PC-9 (cell line): ENCODE measurements around the gene CHRD. TPM values are rescaled to one million over a fixed set of nuclear protein-coding genes. Genes with fewer than 3 reads are reported as not detected.

Source experiments
- BruUV-seq: library from RNA; stranded (reverse); fragments of 400-500 nt; replicated peaks from 2 replicates; lab custom pipeline; 2021; lab: Mats Ljungman, UMichigan
- CTCF ChIA-PET: fragments of 300-600 bp; sonication (Branson Sonifier 250); formaldehyde crosslinking; loops from one replicate; lab custom pipeline; 2022; ENCODE audit warnings: antibody characterized with exemption; lab: Charles Lee
- POLR2A ChIA-PET: fragments of 300-600 bp; sonication (Branson Sonifier 250); formaldehyde crosslinking; loops from one replicate; lab custom pipeline; 2022; ENCODE audit warnings: antibody characterized with exemption; ENCODE audit not compliant: unreplicated experiment; lab: Charles Lee
- DNase-seq, 2 experiments: peaks; one replicate each; pipeline versions ENCODE4 v3.0.0 to v3.0.0-alpha.2; 2015 to 2022; ENCODE audit warnings: mixed read lengths in 1 of 2
- H2AFZ ChIP-seq: fragments of 200-600 bp; sonication (generic); 2 replicates; pipeline ENCODE4 v1.8.1; 2017; ENCODE audit warnings: antibody characterized with exemption
- H3F3A ChIP-seq: fragments of 200-600 bp; sonication (generic); 2 replicates; pipeline ENCODE4 v1.8.1; 2017; ENCODE audit warnings: antibody characterized with exemption, mild to moderate bottlenecking, low read depth; ENCODE audit not compliant: insufficient read depth
- H3K27ac ChIP-seq: fragments of 200-600 bp; sonication (generic); 2 replicates; pipeline ENCODE4 v1.6.1; 2016; ENCODE audit warnings: mixed run types
- H3K27me3 ChIP-seq: fragments of 200-600 bp; sonication (generic); 2 replicates; pipeline ENCODE4 v1.6.1; 2016; ENCODE audit warnings: low read depth, mixed run types; ENCODE audit not compliant: insufficient read depth
- H3K36me3 ChIP-seq: fragments of 200-600 bp; sonication (generic); 2 replicates; pipeline ENCODE4 v1.6.1; 2016; ENCODE audit warnings: low read depth, mixed run types
- H3K4me1 ChIP-seq: fragments of 200-600 bp; sonication (generic); replicated peaks from 2 replicates; pipeline ENCODE4 v1.6.1; 2016; ENCODE audit warnings: mixed run types; ENCODE audit not compliant: insufficient read depth
- H3K4me2 ChIP-seq: fragments of 200-600 bp; sonication (generic); 2 replicates; pipeline ENCODE4 v1.6.1; 2017; ENCODE audit warnings: mixed run types
- H3K4me3 ChIP-seq: fragments of 200-600 bp; sonication (generic); 2 replicates; pipeline ENCODE4 v1.6.1; 2016; ENCODE audit warnings: mixed run types
- H3K79me2 ChIP-seq: fragments of 200-600 bp; sonication (generic); 2 replicates; pipeline ENCODE4 v1.6.1; 2017; ENCODE audit warnings: low read depth, mixed run types
- H3K9me2 ChIP-seq: fragments of 200-600 bp; sonication (generic); 2 replicates; pipeline ENCODE4 v1.8.1; 2017; ENCODE audit warnings: mild to moderate bottlenecking; ENCODE audit not compliant: insufficient read depth
- H3K9me3 ChIP-seq: fragments of 200-600 bp; sonication (generic); 2 replicates; pipeline ENCODE4 v1.8.1; 2016; ENCODE audit warnings: low read depth; ENCODE audit not compliant: insufficient read depth
- H4K20me1 ChIP-seq: fragments of 200-600 bp; sonication (generic); 2 replicates; pipeline ENCODE4 v1.8.1; 2017; ENCODE audit not compliant: insufficient read depth
- EZH2 ChIP-seq: fragments of 200-600 bp; sonication (generic); IDR thresholded peaks from 2 replicates; pipeline ENCODE4 v1.8.0; 2017; ENCODE audit warnings: antibody characterized with exemption, low read depth
- intact Hi-C: fragments of 100-400 bp; cut with micrococcal nuclease; formaldehyde crosslinking; loops from one replicate; pipeline ENCODE4 v1.10.0; 2022; ENCODE audit not compliant: unreplicated experiment
- total RNA-seq: library from RNA; stranded (reverse); gene quantifications from 2 replicates; pipeline ENCODE4 v1.2.3, GENCODE V29; 2021
- TF ChIP-seq, protein P1 (sequence below): fragments of 200-600 bp; sonication (generic); conservative IDR thresholded peaks from 2 replicates; pipeline ENCODE4 v1.6.1; 2017; ENCODE audit warnings: mixed run types, antibody characterized with exemption, mild to moderate bottlenecking, moderate library complexity

Gene CHRD
- total RNA-seq, 1 experiment from 2014 or later: not detected

- BruUV-seq: no TSS peak
- H3K27me3 ChIP-seq: peaks cover 56% of the 10 kb centered on the region
- no peak overlapping the region for H3K27ac ChIP-seq
- no peak for TF ChIP-seq EZH2
- TF ChIP-seq, protein P1, sequence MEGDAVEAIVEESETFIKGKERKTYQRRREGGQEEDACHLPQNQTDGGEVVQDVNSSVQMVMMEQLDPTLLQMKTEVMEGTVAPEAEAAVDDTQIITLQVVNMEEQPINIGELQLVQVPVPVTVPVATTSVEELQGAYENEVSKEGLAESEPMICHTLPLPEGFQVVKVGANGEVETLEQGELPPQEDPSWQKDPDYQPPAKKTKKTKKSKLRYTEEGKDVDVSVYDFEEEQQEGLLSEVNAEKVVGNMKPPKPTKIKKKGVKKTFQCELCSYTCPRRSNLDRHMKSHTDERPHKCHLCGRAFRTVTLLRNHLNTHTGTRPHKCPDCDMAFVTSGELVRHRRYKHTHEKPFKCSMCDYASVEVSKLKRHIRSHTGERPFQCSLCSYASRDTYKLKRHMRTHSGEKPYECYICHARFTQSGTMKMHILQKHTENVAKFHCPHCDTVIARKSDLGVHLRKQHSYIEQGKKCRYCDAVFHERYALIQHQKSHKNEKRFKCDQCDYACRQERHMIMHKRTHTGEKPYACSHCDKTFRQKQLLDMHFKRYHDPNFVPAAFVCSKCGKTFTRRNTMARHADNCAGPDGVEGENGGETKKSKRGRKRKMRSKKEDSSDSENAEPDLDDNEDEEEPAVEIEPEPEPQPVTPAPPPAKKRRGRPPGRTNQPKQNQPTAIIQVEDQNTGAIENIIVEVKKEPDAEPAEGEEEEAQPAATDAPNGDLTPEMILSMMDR: no peak
- H3K4me1 ChIP-seq: no peaks in the 10 kb centered on the region
- H4K20me1 ChIP-seq: no peaks in the 10 kb centered on the region
- no peaks in the 10 kb centered on the region for H3F3A ChIP-seq
- no peak overlapping the region for H3K4me2 ChIP-seq
- ChIA-PET POLR2A (no interaction called here), CTCF (interaction anchor here (0.6 kb wide), 1 partner anchor 1379 kb away, joined by 4 read pairs; no protein-coding TSS in a partner anchor)
- no peak for DNase-seq
- intact Hi-C loops: no loop called here
- no peaks in the 10 kb centered on the region for H3K79me2 ChIP-seq
- H3K4me3 ChIP-seq: no peak overlapping the region
- no peak overlapping the region for H2AFZ ChIP-seq
- H3K9me3 ChIP-seq: no peaks in the 10 kb centered on the region
- no peaks in the 10 kb centered on the region for H3K9me2 ChIP-seq
- no peaks in the 10 kb centered on the region for H3K36me3 ChIP-seq
These were observed 29.6 kb downstream of the CHRD start for GRCh38 chr3:184409331-184409926.

- H3K27ac ChIP-seq: no peak overlapping the region
- no peak for DNase-seq
- H3K27me3 ChIP-seq: peaks cover 52% of the 10 kb centered on the region
- no peaks in the 10 kb centered on the region for H3F3A ChIP-seq
- H3K4me3 ChIP-seq: no peak overlapping the region
- H3K4me2 ChIP-seq: no peak overlapping the region
- POLR2A ChIA-PET: no interaction called here
- no peaks in the 10 kb centered on the region for H3K9me3 ChIP-seq
- no peaks in the 10 kb centered on the region for H4K20me1 ChIP-seq
- no peak overlapping the region for H2AFZ ChIP-seq
- CTCF ChIA-PET: no interaction called here
- H3K36me3 ChIP-seq: no peaks in the 10 kb centered on the region
- no peaks in the 10 kb centered on the region for H3K9me2 ChIP-seq
- intact Hi-C loops: no loop called here
- no TSS peak for BruUV-seq
- no peak for TF ChIP-seq EZH2
- TF ChIP-seq, protein P1: no peak
- H3K4me1 ChIP-seq: no peaks in the 10 kb centered on the region
- no peaks in the 10 kb centered on the region for H3K79me2 ChIP-seq
These were observed 30.2 kb downstream of the CHRD start for GRCh38 chr3:184409946-184410500.

GRCh38 chr3:184414418-184415202, 34.8 kb downstream of the CHRD start:
- no peak overlapping the region for H2AFZ ChIP-seq
- peaks cover 22% of the 10 kb centered on the region; the same call in 1 of the 2 replicates for H3K27me3 ChIP-seq
- DNase-seq: no peak
- no peak overlapping the region for H3K27ac ChIP-seq
- H3K9me3 ChIP-seq: no peaks in the 10 kb centered on the region
- no peaks in the 10 kb centered on the region for H3K36me3 ChIP-seq
- ChIA-PET POLR2A (no interaction called here), CTCF (interaction anchor here (0.6 to 1.1 kb wide), 3 partner anchors 40 to 123 kb away, joined by 3 to 4 read pairs (median 3); no protein-coding TSS in a partner anchor)
- H3K4me2 ChIP-seq: no peak overlapping the region
- no peaks in the 10 kb centered on the region for H4K20me1 ChIP-seq
- H3F3A ChIP-seq: no peaks in the 10 kb centered on the region; the same call in 1 of the 2 replicates
- H3K4me3 ChIP-seq: no peak overlapping the region
- TF ChIP-seq EZH2: no peak
- TF ChIP-seq, protein P1: no peak
- no peaks in the 10 kb centered on the region for H3K79me2 ChIP-seq
- no peaks in the 10 kb centered on the region for H3K4me1 ChIP-seq
- no peaks in the 10 kb centered on the region for H3K9me2 ChIP-seq
- no TSS peak for BruUV-seq
- intact Hi-C loops: loop anchor here (5.0 kb wide), 1 partner anchor 363 kb away; no protein-coding TSS in a partner anchor
